GM12874 (cell line): ENCODE data around the gene ETV6.

ENCODE experiments used
- TF ChIP-seq, protein P1 (sequence below): IDR thresholded peaks from 2 replicates; pipeline ENCODE4 v1.5.1; 2011; ENCODE audit warnings: low read depth, mild to moderate bottlenecking, control low read depth, low read length, moderate library complexity; ENCODE audit not compliant: insufficient read depth

Gene ETV6

DNA sequence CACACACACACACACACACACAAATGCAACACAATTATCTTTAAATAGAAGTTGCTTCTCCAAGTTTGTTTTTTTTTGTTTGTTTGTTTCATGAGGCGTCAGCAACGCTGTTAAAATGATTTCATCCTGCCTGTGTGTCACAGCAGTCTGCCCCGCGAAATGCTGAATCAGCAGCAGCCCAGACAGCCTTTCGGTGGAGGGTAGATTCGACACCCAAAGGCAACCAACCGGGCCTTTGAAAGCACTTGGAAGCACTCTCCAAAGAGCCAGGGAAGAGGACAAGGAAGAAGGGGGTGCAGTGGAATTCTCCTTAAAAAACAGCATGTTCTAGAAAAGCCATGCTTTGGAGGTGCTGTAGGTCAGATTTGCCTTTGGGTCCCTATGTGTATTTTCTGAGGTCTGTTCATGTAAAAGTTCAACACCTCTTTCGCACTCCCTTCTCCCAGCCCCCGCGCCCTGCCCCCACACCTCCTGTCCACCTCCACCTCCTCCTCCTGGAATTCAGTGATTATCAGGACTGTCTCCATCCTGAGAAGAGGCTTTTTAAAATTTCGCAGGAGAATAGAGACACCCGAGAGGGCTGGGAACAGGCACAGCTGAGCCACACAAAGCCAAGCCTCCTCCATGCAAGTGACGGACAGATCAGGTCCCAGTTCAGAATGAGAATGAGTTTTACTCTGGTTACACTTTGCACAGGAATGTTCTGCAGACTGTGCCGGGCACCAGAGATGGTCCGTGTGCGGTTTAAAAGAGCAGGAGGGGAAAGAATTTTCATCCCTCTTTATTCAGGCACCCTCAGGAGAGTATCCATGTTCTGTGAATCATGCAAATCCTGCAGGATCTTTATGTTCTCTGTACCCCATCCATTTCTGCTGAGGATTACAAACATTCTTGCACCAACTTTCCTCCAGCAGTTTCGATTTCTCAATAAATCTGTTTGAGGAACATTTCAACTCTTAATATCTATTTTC is 177.9 kb downstream of the ETV6 start:
- TF ChIP-seq, protein P1, sequence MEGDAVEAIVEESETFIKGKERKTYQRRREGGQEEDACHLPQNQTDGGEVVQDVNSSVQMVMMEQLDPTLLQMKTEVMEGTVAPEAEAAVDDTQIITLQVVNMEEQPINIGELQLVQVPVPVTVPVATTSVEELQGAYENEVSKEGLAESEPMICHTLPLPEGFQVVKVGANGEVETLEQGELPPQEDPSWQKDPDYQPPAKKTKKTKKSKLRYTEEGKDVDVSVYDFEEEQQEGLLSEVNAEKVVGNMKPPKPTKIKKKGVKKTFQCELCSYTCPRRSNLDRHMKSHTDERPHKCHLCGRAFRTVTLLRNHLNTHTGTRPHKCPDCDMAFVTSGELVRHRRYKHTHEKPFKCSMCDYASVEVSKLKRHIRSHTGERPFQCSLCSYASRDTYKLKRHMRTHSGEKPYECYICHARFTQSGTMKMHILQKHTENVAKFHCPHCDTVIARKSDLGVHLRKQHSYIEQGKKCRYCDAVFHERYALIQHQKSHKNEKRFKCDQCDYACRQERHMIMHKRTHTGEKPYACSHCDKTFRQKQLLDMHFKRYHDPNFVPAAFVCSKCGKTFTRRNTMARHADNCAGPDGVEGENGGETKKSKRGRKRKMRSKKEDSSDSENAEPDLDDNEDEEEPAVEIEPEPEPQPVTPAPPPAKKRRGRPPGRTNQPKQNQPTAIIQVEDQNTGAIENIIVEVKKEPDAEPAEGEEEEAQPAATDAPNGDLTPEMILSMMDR = no peak

DNA sequence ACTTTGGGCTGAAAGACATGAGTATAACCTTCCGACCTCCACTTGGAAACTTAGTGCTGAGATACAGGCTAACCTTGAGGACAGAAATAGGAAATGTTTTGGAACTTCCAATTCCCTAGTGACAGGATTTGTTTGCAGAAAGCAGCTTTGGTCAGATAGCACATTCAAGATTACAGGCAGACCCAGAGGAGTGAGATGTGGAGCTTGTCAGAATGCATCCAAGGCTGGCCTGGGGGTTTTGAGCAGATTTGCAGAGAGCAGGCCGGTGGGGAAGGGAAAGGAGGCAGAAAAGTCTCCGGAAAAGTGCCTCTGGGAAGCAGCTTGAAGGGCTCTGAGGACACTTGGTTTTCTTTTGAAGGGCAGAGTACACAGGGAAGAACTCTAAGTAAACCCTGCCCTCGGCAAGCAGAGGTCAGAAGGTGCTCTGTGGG is 180.3 kb downstream of the ETV6 start:
- TF ChIP-seq, protein P1 = no peak

DNA sequence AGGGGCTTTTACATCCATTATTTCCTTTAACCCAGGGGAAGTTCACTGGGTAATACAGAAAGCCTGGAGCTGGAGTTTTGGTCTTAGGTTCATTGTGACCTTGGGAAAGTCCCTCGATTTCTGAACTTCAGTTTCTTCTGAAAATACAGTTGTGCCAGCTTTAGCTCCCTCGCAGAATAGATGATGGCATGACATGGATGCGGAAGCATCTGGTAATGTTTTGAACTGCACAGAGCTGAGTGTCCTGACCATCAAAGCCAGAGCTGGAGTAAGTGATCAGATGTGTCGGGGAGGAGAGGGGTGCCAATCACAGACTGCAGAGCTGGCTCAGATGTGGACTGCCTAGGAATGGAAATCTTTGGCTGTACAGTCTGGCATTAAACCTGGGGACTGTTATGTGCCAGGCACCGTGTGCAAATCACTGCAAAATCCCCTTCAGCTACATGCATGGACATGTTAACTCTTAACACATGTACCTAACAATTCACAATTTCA is 180.9 kb downstream of the ETV6 start:
- TF ChIP-seq, protein P1 = no peak

DNA sequence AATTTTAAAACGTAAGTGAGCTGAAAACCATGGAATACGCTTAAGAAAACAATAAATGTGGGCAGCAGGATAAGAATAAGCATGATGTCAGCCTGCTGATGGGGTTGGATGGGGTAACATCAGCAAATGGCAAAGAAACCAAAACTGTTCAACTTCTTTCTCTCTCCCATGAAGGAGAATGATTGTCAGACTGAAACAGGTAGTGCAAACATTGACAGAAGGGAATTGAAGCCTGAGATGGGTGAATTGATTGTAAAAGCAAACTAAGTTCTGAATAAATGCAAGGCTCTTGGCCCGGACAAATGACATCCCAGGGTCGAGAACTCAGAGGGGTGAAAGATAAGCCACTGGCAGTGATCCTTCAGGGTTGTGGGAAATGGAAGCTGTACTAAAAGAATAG is 182.6 kb downstream of the ETV6 start:
- TF ChIP-seq, protein P1 = no peak

DNA sequence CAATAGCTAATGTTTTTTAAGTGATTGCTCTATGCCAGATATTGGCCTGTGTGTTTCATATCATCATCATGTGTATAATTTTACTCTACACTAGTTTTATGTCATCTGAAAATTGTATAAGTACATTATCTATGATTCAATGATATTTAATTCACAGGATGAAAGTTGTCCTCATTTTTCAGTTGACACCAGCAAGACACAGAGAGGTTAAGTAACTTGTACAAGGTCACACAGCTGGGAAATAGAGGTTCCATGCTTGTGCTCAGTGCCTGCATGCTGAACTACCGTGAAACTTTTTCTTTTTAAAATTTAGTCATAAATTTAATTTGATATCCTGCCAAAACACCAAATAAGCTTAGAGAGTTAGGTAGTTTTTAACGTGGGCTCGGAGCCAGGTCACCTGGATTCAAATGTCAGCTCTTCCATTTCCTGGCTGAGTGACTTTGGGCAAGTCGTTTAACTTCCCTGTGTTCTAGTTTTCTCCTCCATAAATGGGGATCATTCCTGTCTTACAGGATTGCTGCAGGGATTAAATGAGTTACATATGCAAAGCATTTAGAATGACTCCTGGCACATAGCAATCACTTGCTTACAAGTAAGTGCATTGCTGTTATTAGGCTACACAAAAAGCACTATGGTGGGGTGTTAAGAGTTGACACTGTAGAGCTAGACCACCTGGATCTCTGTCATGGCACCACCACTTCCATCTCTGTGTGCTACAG is 183.9 kb downstream of the ETV6 start:
- TF ChIP-seq, protein P1 = no peak

DNA sequence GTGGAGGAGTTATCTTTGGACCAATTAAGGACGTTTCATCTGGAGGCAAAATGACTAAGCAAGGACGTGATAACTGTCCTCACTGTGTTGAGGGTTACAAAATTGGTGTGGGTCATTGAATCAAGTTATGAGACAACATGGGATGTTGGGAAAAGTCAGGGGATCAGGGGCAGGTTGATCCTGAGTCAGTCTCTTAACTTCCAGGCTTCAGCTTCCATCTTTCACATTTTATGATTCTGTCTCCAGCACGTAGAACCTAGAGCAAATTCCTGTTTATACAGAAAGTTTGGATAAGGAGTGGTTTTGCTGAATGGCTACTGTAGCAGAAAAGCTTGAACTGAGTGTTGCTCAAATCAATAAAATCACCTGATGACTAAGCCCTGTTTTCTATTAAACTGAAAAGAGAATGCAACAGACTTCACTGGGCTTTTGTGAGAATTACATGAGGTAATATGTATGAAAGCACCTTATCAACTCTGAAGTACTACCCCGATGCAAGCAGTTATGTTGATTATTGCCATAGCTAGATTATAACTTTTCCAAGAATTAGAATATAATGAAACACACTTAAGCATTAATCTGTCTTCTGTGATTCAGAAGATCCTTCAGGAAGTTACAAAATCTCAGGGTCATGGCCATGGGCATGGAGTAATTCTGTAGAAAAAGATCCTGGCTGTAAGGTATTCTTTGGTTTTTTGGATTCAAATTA is 184.8 kb downstream of the ETV6 start:
- TF ChIP-seq, protein P1 = no peak

DNA sequence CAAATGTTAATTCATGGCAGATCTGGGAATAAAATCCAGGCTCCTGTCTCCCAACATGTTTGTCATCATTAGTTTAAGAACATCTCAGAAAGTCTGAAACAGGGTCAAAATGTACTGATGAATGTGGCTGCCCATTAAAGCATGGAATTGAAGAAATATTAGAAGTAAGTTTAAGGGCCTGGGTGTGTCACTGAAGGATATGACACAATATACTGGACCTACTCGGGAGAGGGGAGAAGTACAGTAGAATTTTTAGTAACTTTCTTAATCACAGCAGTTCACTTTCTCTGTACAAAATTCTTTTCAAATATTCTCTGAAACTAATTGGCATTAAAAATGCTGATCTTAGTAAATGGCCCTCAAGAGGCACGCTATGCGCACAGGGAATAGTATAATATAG is 185.5 kb downstream of the ETV6 start:
- TF ChIP-seq, protein P1 = no peak
